B cell (primary cell): ENCODE results near the gene MESP1. TPM values are rescaled to one million over a fixed set of nuclear protein-coding genes. Genes with fewer than 3 reads are reported as not detected.

Experiments
- ATAC-seq: fragments of 200-7000 bp; cut with Tn5 transposase; one replicate; pipeline ENCODE4 v1.10.0; 2021; ENCODE audit warnings: low read depth, mild to moderate bottlenecking, moderate number of reproducible peaks, moderate library complexity
- CTCF ChIA-PET: fragments of 350-600 bp; sonication (Branson Sonifier 250); formaldehyde crosslinking; loops from one replicate; lab custom pipeline; 2021; ENCODE audit warnings: antibody characterized with exemption, inconsistent platforms; lab: Charles Lee
- POLR2A ChIA-PET: fragments of 350-600 bp; sonication (Branson Sonifier 250); formaldehyde crosslinking; loops from one replicate; lab custom pipeline; 2021; ENCODE audit warnings: antibody characterized with exemption; lab: Charles Lee
- DNase-seq: peaks from one replicate; pipeline ENCODE4 v3.0.0; 2013
- H2AFZ ChIP-seq: 2 replicates; pipeline ENCODE4 v1.6.1; 2012; ENCODE audit warnings: mild to moderate bottlenecking, low read depth, low read length; ENCODE audit not compliant: insufficient read depth, poor library complexity, severe bottlenecking
- H3K27ac ChIP-seq, 2 donors: 1 replicate in 1 of 2; 2 replicates in 1 of 2; pipeline ENCODE4 v1.5.1; 2012 to 2013; ENCODE audit warnings: low read length in 2 of 2, mild to moderate bottlenecking in 2 of 2, moderate library complexity in 1 of 2
- H3K27me3 ChIP-seq, 4 experiments: fragments of 200-600 bp in 1 of 4; sonication (generic) in 1 of 4; replicated peaks in 1 of 4; 1 replicate in 2 of 4; 2 replicates in 2 of 4; pipeline versions ENCODE4 v1.6.1 to v1.7.0; 2013 to 2016; ENCODE audit warnings: low read length in 3 of 4, mild to moderate bottlenecking in 2 of 4, mixed read lengths in 1 of 4, moderate library complexity in 1 of 4; ENCODE audit not compliant: insufficient read depth in 4 of 4, control insufficient read depth in 3 of 4; ENCODE audit errors: control extremely low read depth in 1 of 4
- H3K36me3 ChIP-seq, 2 experiments: replicated peaks in 1 of 2; 1 replicate in 1 of 2; 2 replicates in 1 of 2; pipeline versions ENCODE4 v1.6.1 to v1.7.1; 2013; ENCODE audit warnings: low read length in 1 of 2; ENCODE audit not compliant: insufficient read depth in 2 of 2, control insufficient read depth in 1 of 2; ENCODE audit errors: control extremely low read depth in 1 of 2, extremely low read depth in 1 of 2
- H3K4me1 ChIP-seq, 2 donors: fragments of 200-600 bp in 1 of 2; sonication (generic) in 1 of 2; 1 replicate in 1 of 2; 2 replicates in 1 of 2; pipeline versions ENCODE4 v1.5.1 to v1.6.1; 2013 to 2017; ENCODE audit warnings: low read length in 2 of 2; ENCODE audit not compliant: control insufficient read depth in 2 of 2, insufficient read depth in 2 of 2
- H3K4me2 ChIP-seq: replicated peaks from 2 replicates; pipeline ENCODE3; 2012; ENCODE audit warnings: mild to moderate bottlenecking, low read depth, low read length; ENCODE audit not compliant: poor library complexity, severe bottlenecking
- H3K4me3 ChIP-seq, 5 experiments: fragments of 200-600 bp in 1 of 5; sonication (generic) in 1 of 5; 1 replicate in 3 of 5; 2 replicates in 2 of 5; pipeline versions ENCODE4 v1.5.1 to v1.7.0; 2011 to 2016; ENCODE audit warnings: low read length in 4 of 5, mild to moderate bottlenecking in 4 of 5, low read depth in 2 of 5, control low read depth in 1 of 5, moderate library complexity in 1 of 5; ENCODE audit not compliant: insufficient read depth in 1 of 5; ENCODE audit errors: control extremely low read depth in 1 of 5, extremely low read depth in 1 of 5
- H3K79me2 ChIP-seq: fragments of 200-600 bp; sonication (generic); one replicate; pipeline ENCODE4 v1.6.0; 2016; ENCODE audit warnings: low read length; ENCODE audit not compliant: control insufficient read depth, insufficient read depth
- H3K9ac ChIP-seq: fragments of 200-600 bp; sonication (generic); 2 replicates; pipeline ENCODE4 v1.6.1; 2017; ENCODE audit warnings: mild to moderate bottlenecking, low read length, moderate library complexity
- H3K9me3 ChIP-seq, 3 donors: one replicate each; pipeline versions ENCODE4 v1.6.1 to v1.7.1; 2013; ENCODE audit warnings: low read length in 2 of 3; ENCODE audit not compliant: control insufficient read depth in 2 of 3, insufficient read depth in 1 of 3; ENCODE audit errors: control extremely low read depth in 1 of 3
- H4K20me1 ChIP-seq: 2 replicates; pipeline ENCODE4 v1.6.0; 2012; ENCODE audit warnings: mild to moderate bottlenecking, low read length; ENCODE audit not compliant: insufficient read depth, control insufficient read depth, poor library complexity, severe bottlenecking
- H3K27ac Mint-ChIP-seq: one replicate; pipeline ENCODE4 v1.8.0; 2021; ENCODE audit warnings: mixed read lengths
- H3K27me3 Mint-ChIP-seq: one replicate; pipeline ENCODE4 v1.8.0; 2021; ENCODE audit warnings: mixed read lengths
- H3K4me1 Mint-ChIP-seq: one replicate; pipeline ENCODE4 v1.8.0; 2021; ENCODE audit warnings: mixed read lengths
- H3K4me3 Mint-ChIP-seq: one replicate; pipeline ENCODE4 v1.8.0; 2021; ENCODE audit warnings: mixed read lengths
- H3K9me3 Mint-ChIP-seq: one replicate; pipeline ENCODE4 v1.8.0; 2022; ENCODE audit warnings: mixed read lengths; ENCODE audit not compliant: insufficient read depth
- CTCF ChIP-seq: fragments of 200-600 bp; IDR thresholded peaks from one replicate; pipeline ENCODE4 v1.8.0; 2022; ENCODE audit warnings: antibody characterized with exemption, mild to moderate bottlenecking
- EZH2 ChIP-seq: IDR thresholded peaks from 2 replicates; pipeline ENCODE4 v1.6.1; 2012; ENCODE audit warnings: borderline replicate concordance, low read depth, mild to moderate bottlenecking, moderate library complexity, low read length; ENCODE audit not compliant: insufficient read depth, poor library complexity, severe bottlenecking
- WGBS: methylation state at CpG from one replicate; pipeline ENCODE4 v1.1.5; 2013; ENCODE audit warnings: missing lambda C conversion rate; ENCODE audit not compliant: insufficient coverage; 5-methylcytosine and 5-hydroxymethylcytosine counted together
- intact Hi-C: fragments of 100-400 bp; cut with micrococcal nuclease; formaldehyde crosslinking; loops from one replicate; pipeline ENCODE4 v1.10.0; 2022
- polyA plus RNA-seq: library from polyadenylated mRNA; depleted of rRNA; stranded (reverse); fragments of >200 nt; gene quantifications from 2 replicates; pipeline ENCODE4 v1.2.3, GENCODE V29; 2012
- total RNA-seq, 2 donors: library from RNA; stranded (reverse); fragments of 120-200 nt in 1 of 2; gene quantifications; 1 replicate in 1 of 2; 2 replicates in 1 of 2; pipeline versions ENCODE4 v1.2.3 to v1.2.4, GENCODE V29; 2013 to 2022

MESP1 gene
- total and polyA plus RNA-seq, 2 donors (not counting 1 experiment from before 2014, with no cell fraction given), result 0.25 to 0.49 TPM

GRCh38 chr15:89725064-89725463 is 26.0 kb downstream of the MESP1 start:
- H3K4me3 ChIP-seq, result no peak overlapping the region
- no peaks in the 10 kb centered on the region for H3K4me1 Mint-ChIP-seq
- no peaks in the 10 kb centered on the region for H4K20me1 ChIP-seq
- peaks cover 32% of the 10 kb centered on the region for H3K27me3 Mint-ChIP-seq
- H3K4me3 Mint-ChIP-seq, result no peak overlapping the region
- no peak overlapping the region for H3K9ac ChIP-seq
- no CpG with 5 or more reads among the region's 1 CpG for WGBS
- no peak overlapping the region for H3K27ac Mint-ChIP-seq
- peaks cover 0 to 5% (median 2%) of the 10 kb centered on the region in 4 experiments for H3K27me3 ChIP-seq
- H2AFZ ChIP-seq, result no peak overlapping the region
- DNase-seq (no peak), ATAC-seq (no peak)
- no peak overlapping the region for H3K4me2 ChIP-seq
- intact Hi-C loops, result no loop called here
- ChIA-PET CTCF (no interaction called here), POLR2A (no interaction called here)
- no peak overlapping the region for H3K27ac ChIP-seq
- H3K36me3 ChIP-seq, result no peaks in the 10 kb centered on the region
- H3K79me2 ChIP-seq, result no peaks in the 10 kb centered on the region
- no peaks in the 10 kb centered on the region for H3K4me1 ChIP-seq
- H3K9me3 Mint-ChIP-seq, result peaks cover 5% of the 10 kb centered on the region
- TF ChIP-seq CTCF (no peak), EZH2 (no peak)
- peaks cover 0 to 10% (median 6%) of the 10 kb centered on the region in 3 donors for H3K9me3 ChIP-seq

- Histone ChIP-seq H3K9ac (no peak overlapping the region), H3K4me3 (no peak overlapping the region), H3K4me1 (no peaks in the 10 kb centered on the region), H3K79me2 (no peaks in the 10 kb centered on the region), H3K4me2 (no peak overlapping the region), H3K9me3 (peaks cover 0 to 10% (median 6%) of the 10 kb centered on the region in 3 donors), H3K36me3 (no peaks in the 10 kb centered on the region), H4K20me1 (no peaks in the 10 kb centered on the region), H2AFZ (no peak overlapping the region), H3K27ac (no peak overlapping the region), H3K27me3 (peaks cover 0 to 5% (median 2%) of the 10 kb centered on the region in 4 experiments)
- H3K27ac Mint-ChIP-seq, result no peak overlapping the region
- WGBS, result no CpG with 5 or more reads among the region's 1 CpG
- peaks cover 5% of the 10 kb centered on the region for H3K9me3 Mint-ChIP-seq
- no peak for ATAC-seq
- no peaks in the 10 kb centered on the region for H3K4me1 Mint-ChIP-seq
- ChIA-PET CTCF (interaction anchor here (1.3 kb wide), 1 partner anchor 16 kb away, joined by 4 read pairs; no protein-coding TSS in a partner anchor), POLR2A (no interaction called here)
- no peak for TF ChIP-seq EZH2
- no peak for TF ChIP-seq CTCF
- intact Hi-C loops, result no loop called here
- H3K27me3 Mint-ChIP-seq, result peaks cover 32% of the 10 kb centered on the region
- H3K4me3 Mint-ChIP-seq, result no peak overlapping the region
- no peak for DNase-seq
Measured at GRCh38 chr15:89724621-89725020, 26.4 kb downstream of the MESP1 start.
